Measurements from ENCODE around the gene EIF5A.

EIF5A gene

GRCh38 chr17:7313088-7313889 is 5.9 kb downstream of the EIF5A start:
- no peak for DNase-seq (ENCODE audit: low read depth)

GRCh38 chr17:7313890-7314718 is 6.7 kb downstream of the EIF5A start:
- DNase-seq (ENCODE audit: low read depth): no peak

- DNase-seq (ENCODE audit: low read depth): peak; percentile 88
Observed at GRCh38 chr17:7314719-7315569, 7.5 kb downstream of the EIF5A start, which contains the start of gene GPS2. Gene GPS2, minus strand, starts transcription at chr17:7315360. Its CDS starts 308 bp downstream, at chr17:7315052.

DNA sequence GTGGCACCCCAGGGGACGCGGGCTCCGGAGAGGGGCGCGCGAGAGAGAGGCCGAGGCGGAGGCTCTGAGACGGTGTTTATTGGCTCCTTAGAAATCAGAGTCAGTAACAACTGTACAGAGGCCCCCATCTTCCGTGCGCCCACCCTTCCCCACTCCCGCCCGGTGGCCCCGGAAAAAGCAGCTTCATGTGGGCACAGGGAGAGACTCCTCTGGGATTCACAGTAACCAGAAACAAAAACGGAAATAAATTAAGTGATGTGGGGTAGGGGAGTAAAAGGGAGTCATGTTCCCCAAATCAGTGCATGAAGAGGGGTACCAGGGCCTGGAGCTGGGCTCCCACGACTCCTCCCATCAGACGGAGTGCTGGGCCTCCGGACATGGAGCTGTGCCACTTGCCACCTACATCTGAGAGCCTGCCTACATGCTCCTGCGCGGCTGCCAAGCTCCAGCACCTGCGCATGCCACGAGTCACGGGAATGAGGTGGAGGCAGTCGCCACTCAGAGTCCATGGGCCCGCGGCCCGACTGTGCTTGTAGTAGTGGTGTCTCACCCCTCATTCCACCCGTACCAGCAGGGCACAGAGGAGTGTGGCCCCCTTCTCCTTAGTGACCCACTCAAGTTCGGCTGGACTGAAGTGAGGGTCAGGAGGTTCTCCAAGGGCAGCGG is 8.3 kb downstream of the EIF5A start:
- DNase-seq (ENCODE audit: low read depth): no peak

DNA sequence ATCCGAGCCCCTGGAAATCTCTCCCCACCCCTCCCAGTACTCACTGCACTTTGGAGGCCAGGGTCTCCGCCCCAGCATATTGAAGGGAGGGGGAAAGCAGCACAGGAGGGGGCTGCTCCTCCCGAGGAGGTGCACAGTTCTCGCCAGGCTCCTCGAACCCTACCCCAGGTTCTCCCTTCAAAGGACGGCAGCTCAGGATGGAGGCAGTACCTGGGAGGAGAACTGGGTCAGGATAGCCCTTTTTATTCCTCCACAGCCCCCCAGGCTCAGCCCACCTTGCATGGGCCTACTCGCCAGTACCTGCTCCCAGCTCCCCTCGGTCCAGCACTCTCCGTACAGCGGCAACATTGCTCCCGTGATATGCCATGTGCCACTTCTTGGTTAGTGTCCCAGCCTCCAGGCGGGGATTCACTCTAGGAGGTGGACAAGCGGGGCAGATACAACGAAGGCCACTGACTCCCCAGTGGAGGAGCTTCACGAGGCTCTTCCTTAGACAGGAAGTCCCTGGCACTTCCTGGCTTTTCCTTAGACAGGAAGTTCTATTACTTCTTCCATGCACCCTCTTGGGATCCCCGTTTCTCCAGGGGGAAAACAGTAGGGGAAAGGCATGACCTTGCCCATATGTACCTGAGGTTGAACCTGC is 9.9 kb downstream of the EIF5A start:
- no peak for DNase-seq (ENCODE audit: low read depth)

GRCh38 chr17:7318121-7318860 is 10.9 kb downstream of the EIF5A start:
- no peak for DNase-seq (ENCODE audit: low read depth)

DNA sequence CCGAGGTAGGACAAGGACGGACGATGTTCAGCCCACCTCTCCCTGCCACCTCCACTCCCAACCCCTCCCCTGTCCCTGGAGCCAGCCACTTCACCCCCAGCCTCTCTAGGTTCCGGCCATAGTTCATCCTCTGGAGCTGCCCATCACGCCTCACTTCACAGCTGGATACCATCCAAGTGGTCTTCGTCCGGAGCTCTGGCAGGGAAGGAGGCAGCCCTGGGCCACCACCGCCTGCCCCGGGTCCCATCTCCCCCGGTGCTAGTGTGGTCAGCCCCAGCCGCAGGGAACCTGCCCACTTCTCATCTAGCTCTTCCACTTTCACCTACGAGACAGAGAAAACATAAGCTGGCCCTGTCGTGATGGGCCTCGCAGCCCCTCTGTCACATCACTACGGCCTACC is 14.0 kb downstream of the EIF5A start:
- DNase-seq (ENCODE audit: low read depth): no peak

GRCh38 chr17:7322520-7323194 is 15.2 kb downstream of the EIF5A start:
- DNase-seq (ENCODE audit: low read depth): no peak

GRCh38 chr17:7323731-7324437 is 16.5 kb downstream of the EIF5A start:
- DNase-seq (ENCODE audit: low read depth): peak; percentile 31

- no peak for DNase-seq (ENCODE audit: low read depth)
Observed at GRCh38 chr17:7324438-7324779, 17.0 kb downstream of the EIF5A start.

- no peak for DNase-seq (ENCODE audit: low read depth)
Observed at GRCh38 chr17:7325031-7325528, 17.7 kb downstream of the EIF5A start.

GRCh38 chr17:7326186-7326585 is 18.8 kb downstream of the EIF5A start:
- DNase-seq (ENCODE audit: low read depth): no peak

DNA sequence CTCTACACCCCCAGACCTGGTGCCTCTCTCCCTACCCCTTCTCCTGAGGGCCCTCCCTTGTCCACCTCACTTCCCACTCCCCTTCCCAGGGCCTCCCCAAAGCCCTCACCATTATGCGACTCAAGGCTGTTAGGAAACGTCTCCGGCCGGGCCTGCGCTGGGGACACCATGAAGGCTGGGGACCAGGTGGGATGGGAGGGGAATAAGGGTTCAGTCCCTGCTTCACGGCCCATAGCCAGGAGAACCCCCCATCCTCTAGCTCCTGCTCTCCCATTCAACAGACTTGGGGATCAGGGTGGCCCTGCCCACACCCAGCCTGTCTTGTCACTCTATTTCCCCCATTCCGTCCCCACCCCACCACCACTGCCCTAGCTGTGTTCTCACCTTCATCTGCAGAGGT is 19.6 kb downstream of the EIF5A start:
- no peak for DNase-seq (ENCODE audit: low read depth)

DNA sequence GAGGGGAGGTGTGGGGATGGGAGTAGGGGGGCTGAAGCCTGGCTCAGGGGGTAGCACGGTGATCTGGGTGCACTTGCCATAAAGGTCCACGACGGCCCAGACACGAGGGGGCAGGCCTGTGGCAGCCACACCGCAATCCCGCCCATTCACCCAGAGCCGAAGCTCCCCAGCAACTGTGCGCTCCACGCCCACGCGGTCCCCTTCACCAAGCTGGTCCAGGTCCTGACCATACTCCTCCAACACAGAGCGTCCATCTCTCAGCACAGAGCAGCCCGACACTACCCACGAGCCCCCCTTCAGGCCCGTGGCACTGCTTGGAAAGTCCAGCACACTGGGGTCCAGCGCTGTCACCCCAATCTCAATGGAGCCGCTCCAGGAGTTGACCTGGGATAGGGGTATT is 20.1 kb downstream of the EIF5A start:
- no peak for DNase-seq (ENCODE audit: low read depth)

DNA sequence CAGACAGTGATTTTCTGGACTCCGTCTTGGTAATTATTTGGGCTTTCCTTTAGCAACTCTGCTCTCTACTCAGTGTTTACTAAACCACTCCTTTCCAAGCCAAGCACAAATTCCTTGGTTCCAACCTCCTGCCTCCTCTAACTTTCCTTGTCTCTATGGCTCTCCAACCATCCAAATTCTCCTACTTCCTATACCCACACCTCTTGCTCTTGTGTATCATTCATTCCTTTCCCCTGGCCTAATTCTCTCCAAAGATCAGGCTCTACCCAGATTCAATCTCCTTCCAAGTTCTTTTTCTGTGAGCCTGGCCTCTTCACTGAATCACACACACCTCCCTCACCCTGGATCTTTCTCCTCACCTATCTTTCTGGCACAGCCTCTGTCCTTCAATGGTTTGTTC is 20.6 kb downstream of the EIF5A start:
- no peak for DNase-seq (ENCODE audit: low read depth)

DNA sequence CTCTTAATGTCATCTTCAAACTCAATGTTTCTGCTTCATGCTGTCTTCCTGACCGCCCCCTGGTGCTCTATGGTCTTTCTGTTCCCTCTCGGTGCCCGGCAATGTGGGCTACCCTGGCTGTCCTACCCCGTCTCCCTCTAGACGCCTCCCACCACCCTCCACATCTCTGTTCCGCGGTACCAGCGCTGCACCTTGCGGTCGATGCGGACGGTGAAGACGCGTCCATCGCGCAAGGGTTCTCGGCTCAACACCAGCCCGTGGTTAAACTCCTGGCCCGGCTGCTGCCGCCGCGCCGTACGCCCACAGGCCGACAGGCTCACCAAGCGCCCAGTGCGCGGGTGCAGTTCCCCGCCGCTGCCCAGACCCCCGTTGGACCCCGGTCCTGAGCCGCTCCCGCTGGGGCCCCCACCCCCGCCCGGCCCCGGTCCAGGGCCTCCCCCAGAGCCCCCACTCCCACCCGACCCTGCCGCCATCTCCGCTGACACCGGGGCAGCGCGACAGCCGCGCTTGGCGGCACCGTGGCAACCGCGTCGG is 21.5 kb downstream of the EIF5A start, which contains the start of gene NEURL4:
TSS of gene NEURL4 (minus strand) at position 496 of the 534 bp plus-strand sequence. CDS start at position 473, 23 bp downstream.
- DNase-seq (ENCODE audit: low read depth): no peak

DNA sequence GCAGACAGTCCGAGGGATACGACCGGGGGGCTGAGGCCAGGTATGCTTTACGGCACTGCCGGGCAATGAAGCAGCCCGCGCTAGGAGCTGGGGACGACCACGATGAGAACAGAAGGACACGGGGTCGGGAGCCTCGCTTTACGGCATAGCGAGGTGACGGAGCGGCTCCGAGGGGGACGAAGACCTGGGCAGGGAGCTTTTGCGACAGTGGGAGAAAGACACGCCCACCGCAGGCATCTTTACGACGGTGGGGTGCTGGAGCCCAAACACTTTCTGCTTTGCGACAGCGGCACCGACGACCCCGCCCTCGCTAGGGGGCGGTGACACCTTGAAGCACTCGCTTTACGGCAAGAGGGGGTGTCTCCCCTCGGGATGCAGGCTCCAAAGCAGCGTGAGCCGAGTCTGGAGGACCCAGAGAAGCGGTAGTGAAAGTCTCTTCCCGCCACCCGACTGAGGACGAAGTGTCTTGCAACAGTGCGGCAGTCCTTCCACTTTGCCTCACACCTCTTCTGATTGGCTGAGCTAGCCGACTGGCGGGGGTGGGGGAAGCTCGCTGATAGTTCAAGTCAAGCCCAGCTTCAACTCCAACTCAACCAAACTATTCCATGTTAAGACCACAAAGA is 22.1 kb downstream of the EIF5A start:
- DNase-seq (ENCODE audit: low read depth): peak; percentile 92

- DNase-seq (ENCODE audit: low read depth): peak; percentile 67
Observed at GRCh38 chr17:7329997-7330637, 22.7 kb downstream of the EIF5A start.
